GM23338 (cell line): Measurements from ENCODE around the gene SPOUT1. TPM values are rescaled to one million over a fixed set of nuclear protein-coding genes. Genes with fewer than 3 reads are reported as not detected.

Experiments
- ATAC-seq: fragments of 200-7000 bp; cut with Tn5 transposase; 3 replicates; pipeline ENCODE4 v1.9.1; 2020
- DNase-seq: peaks from one replicate; pipeline ENCODE4 v3.0.0-alpha.2; 2015; ENCODE audit warnings: low spot score
- H2AFZ ChIP-seq: fragments of 200-600 bp; sonication (generic); 2 replicates; pipeline ENCODE4 v1.8.0; 2016; ENCODE audit warnings: antibody characterized with exemption, mild to moderate bottlenecking, moderate library complexity
- H3F3A ChIP-seq: fragments of 200-600 bp; sonication (generic); replicated peaks from 2 replicates; pipeline ENCODE4 v1.8.0; 2017; ENCODE audit warnings: antibody characterized with exemption, mixed run types, low read depth
- H3K27ac ChIP-seq: fragments of 200-600 bp; sonication (generic); 2 replicates; pipeline ENCODE4 v1.6.1; 2016; ENCODE audit warnings: low read depth
- H3K27me3 ChIP-seq: fragments of 200-600 bp; sonication (generic); 2 replicates; pipeline ENCODE4 v1.8.0; 2016; ENCODE audit warnings: mild to moderate bottlenecking, mixed run types, moderate library complexity; ENCODE audit not compliant: insufficient read depth
- H3K36me3 ChIP-seq: fragments of 200-600 bp; sonication (generic); 2 replicates; pipeline ENCODE4 v1.8.0; 2016; ENCODE audit warnings: mild to moderate bottlenecking; ENCODE audit not compliant: insufficient read depth
- H3K4me1 ChIP-seq: fragments of 200-600 bp; sonication (generic); 2 replicates; pipeline ENCODE4 v1.8.0; 2016; ENCODE audit warnings: mild to moderate bottlenecking, moderate library complexity; ENCODE audit not compliant: insufficient read depth
- H3K4me2 ChIP-seq: fragments of 200-600 bp; sonication (generic); 2 replicates; pipeline ENCODE4 v1.7.1; 2017; ENCODE audit warnings: mixed run types
- H3K4me3 ChIP-seq: fragments of 200-600 bp; sonication (generic); 2 replicates; pipeline ENCODE4 v1.6.1; 2016; ENCODE audit warnings: mixed run types
- H3K79me2 ChIP-seq: fragments of 200-600 bp; sonication (generic); replicated peaks from 2 replicates; pipeline ENCODE4 v1.8.0; 2017; ENCODE audit warnings: mild to moderate bottlenecking; ENCODE audit not compliant: insufficient read depth
- H3K9me2 ChIP-seq: fragments of 200-600 bp; sonication (generic); 2 replicates; pipeline ENCODE4 v1.8.0; 2017; ENCODE audit not compliant: insufficient read depth
- H4K20me1 ChIP-seq: fragments of 200-600 bp; sonication (generic); replicated peaks from 2 replicates; pipeline ENCODE4 v1.8.0; 2017; ENCODE audit warnings: mild to moderate bottlenecking; ENCODE audit not compliant: insufficient read depth
- H3K27ac Mint-ChIP-seq: 2 replicates; pipeline ENCODE4 v1.8.0; 2020; ENCODE audit warnings: inconsistent platforms, mild to moderate bottlenecking, moderate library complexity, mixed read lengths
- H3K27me3 Mint-ChIP-seq: 3 replicates; pipeline ENCODE4 v1.8.0; 2022; ENCODE audit warnings: low read depth, mild to moderate bottlenecking, moderate library complexity, mixed read lengths, inconsistent platforms; ENCODE audit not compliant: insufficient read depth, poor library complexity
- H3K36me3 Mint-ChIP-seq: 3 replicates; pipeline ENCODE4 v1.8.0; 2021; ENCODE audit warnings: low read depth, mild to moderate bottlenecking, inconsistent platforms, moderate library complexity, mixed read lengths
- H3K4me1 Mint-ChIP-seq: 3 replicates; pipeline ENCODE4 v1.8.0; 2020; ENCODE audit warnings: mild to moderate bottlenecking, inconsistent platforms, mixed read lengths
- H3K4me3 Mint-ChIP-seq: 3 replicates; pipeline ENCODE4 v1.8.0; 2021; ENCODE audit warnings: moderate library complexity, mild to moderate bottlenecking, inconsistent platforms, mixed read lengths
- H3K9me3 Mint-ChIP-seq: 3 replicates; pipeline ENCODE4 v1.8.0; 2020; ENCODE audit warnings: moderate library complexity, mild to moderate bottlenecking, inconsistent platforms, mixed read lengths
- CREB1 ChIP-seq: fragments of 250-450 bp; sonication (Bioruptor Pico); IDR thresholded peaks from 2 replicates; pipeline ENCODE4 v1.5.0; 2020; ENCODE audit warnings: low read depth, mild to moderate bottlenecking, moderate library complexity
- CTCF ChIP-seq, 2 experiments: fragments of 200-600 bp in 1 of 2; sonication (generic) in 1 of 2; conservative IDR thresholded peaks; 2 replicates each; pipeline versions ENCODE4 v1.5.1 to v1.6.1; 2016 to 2017; ENCODE audit warnings: antibody characterized with exemption in 2 of 2, low read depth in 2 of 2, mild to moderate bottlenecking in 2 of 2, moderate library complexity in 1 of 2
- ETS1 ChIP-seq: IDR thresholded peaks from 2 replicates; pipeline ENCODE4 v1.6.1; 2016; ENCODE audit warnings: antibody characterized with exemption
- EZH2 ChIP-seq: fragments of 200-600 bp; sonication (generic); IDR thresholded peaks from one replicate; pipeline ENCODE4 v1.8.0; 2017; ENCODE audit warnings: antibody characterized with exemption, mild to moderate bottlenecking, low read depth; ENCODE audit not compliant: unreplicated experiment
- EZH2phosphoT487 ChIP-seq: fragments of 200-600 bp; sonication (generic); IDR thresholded peaks from one replicate; pipeline ENCODE4 v1.8.1; 2018; ENCODE audit warnings: antibody characterized with exemption; ENCODE audit not compliant: unreplicated experiment
- JUNB ChIP-seq: IDR thresholded peaks from one replicate; pipeline ENCODE4 v1.6.1; 2016; ENCODE audit warnings: antibody characterized with exemption; ENCODE audit not compliant: unreplicated experiment
- NANOG ChIP-seq: IDR thresholded peaks from 2 replicates; pipeline ENCODE4 v1.6.1; 2016; ENCODE audit warnings: antibody characterized with exemption, borderline replicate concordance
- POLR2AphosphoS5 ChIP-seq: IDR thresholded peaks from 2 replicates; pipeline ENCODE4 v1.6.1; 2016; ENCODE audit warnings: antibody characterized with exemption, low read depth
- REST ChIP-seq: IDR thresholded peaks from one replicate; pipeline ENCODE4 v1.6.1; 2018; ENCODE audit warnings: antibody characterized with exemption; ENCODE audit not compliant: unreplicated experiment
- STAT1 ChIP-seq: IDR thresholded peaks from one replicate; pipeline ENCODE4 v1.6.1; 2016; ENCODE audit warnings: antibody characterized with exemption; ENCODE audit not compliant: unreplicated experiment
- ZNF114 ChIP-seq: fragments of 250-450 bp; sonication (Bioruptor Pico); IDR thresholded peaks from 2 replicates; pipeline ENCODE4 v1.5.0; 2020; ENCODE audit warnings: mild to moderate bottlenecking, moderate library complexity
- ZNF331 ChIP-seq: fragments of 250-450 bp; sonication (Bioruptor Pico); IDR thresholded peaks from 2 replicates; pipeline ENCODE4 v1.5.0; 2020; ENCODE audit warnings: low read depth, mild to moderate bottlenecking, moderate library complexity
- ZNF462 ChIP-seq: fragments of 250-450 bp; sonication (Bioruptor Pico); IDR thresholded peaks from 2 replicates; pipeline ENCODE4 v1.5.0; 2020; ENCODE audit warnings: mild to moderate bottlenecking, moderate library complexity
- polyA plus RNA-seq: library from polyadenylated mRNA; unstranded; fragments of >200 nt; fragmentation: Nextera tagmentation; extraction: Ambion mirVana; gene quantifications from 2 replicates; pipeline ENCODE4 v1.2.1, GENCODE V29; 2016
- total RNA-seq: library from RNA; depleted of rRNA; stranded (reverse); fragments of >200 nt; shearing (Covaris generic); gene quantifications from 2 replicates; pipeline ENCODE4 v1.2.3, GENCODE V29; 2014

Gene SPOUT1
- total and polyA plus RNA-seq, 2 experiments from 2014 or later: 28.5 to 50.9 TPM

GRCh38 chr9:128802482-128802881 is 27.1 kb downstream of the SPOUT1 start:
- no peaks in the 10 kb centered on the region for H3K4me1 Mint-ChIP-seq
- Histone ChIP-seq H3K27ac (no peak overlapping the region), H3K9me2 (no peaks in the 10 kb centered on the region), H3K79me2 (no peaks in the 10 kb centered on the region), H4K20me1 (no peaks in the 10 kb centered on the region; the same call in none of the 2 replicates), H3K4me3 (no peak overlapping the region), H3K4me2 (no peak overlapping the region), H3F3A (no peaks in the 10 kb centered on the region), H3K4me1 (no peaks in the 10 kb centered on the region), H3K36me3 (no peaks in the 10 kb centered on the region; the same call in 1 of the 2 replicates), H2AFZ (no peak overlapping the region), H3K27me3 (no peaks in the 10 kb centered on the region)
- no peak for ATAC-seq
- H3K4me3 Mint-ChIP-seq: no peak overlapping the region
- H3K27me3 Mint-ChIP-seq: peaks cover 5% of the 10 kb centered on the region
- H3K9me3 Mint-ChIP-seq: no peaks in the 10 kb centered on the region
- no peak for TF ChIP-seq NANOG
- TF ChIP-seq CTCF (conservative IDR thresholded peaks at IDR 0.05; ENCODE audit: low read depth in 2 of 2): no peak
- no peak for TF ChIP-seq EZH2
- TF ChIP-seq ZNF114: no peak
- no peak for TF ChIP-seq ZNF331 (CRISPR knock-in tag)
- TF ChIP-seq ZNF462: no peak
- no peak for TF ChIP-seq ETS1
- TF ChIP-seq STAT1: no peak
- TF ChIP-seq REST: no peak
- no peak for TF ChIP-seq POLR2AphosphoS5
- no peak for TF ChIP-seq EZH2phosphoT487
- TF ChIP-seq CREB1 (CRISPR knock-in tag): no peak
- no peak for TF ChIP-seq JUNB
- H3K36me3 Mint-ChIP-seq: peaks cover 49% of the 10 kb centered on the region
- no peak overlapping the region for H3K27ac Mint-ChIP-seq
- no peak for DNase-seq
